ENCODE data around the gene CDS2. TPM values are rescaled to one million over a fixed set of nuclear protein-coding genes. Genes with fewer than 3 reads are reported as not detected.
A peak's percentile ranks its signal among the peaks of the same experiment; 100 is the strongest.

The CDS2 gene
- total RNA-seq, 1 donor from 2014 or later = 57.2 TPM

- ATAC-seq (peak; percentile 24), DNase-seq (ENCODE audit: missing footprints) (no peak)
- intact Hi-C loops (cut with DNase I) = loop anchor here (2.0 kb wide), 1 partner anchor 45 kb away; the partner anchor contains the start of gene CDS2
These were observed 45.0 kb downstream of the CDS2 start for GRCh38 chr20:5171790-5172164.

GRCh38 chr20:5172167-5172601 is 45.4 kb downstream of the CDS2 start:
- intact Hi-C loops (cut with DNase I) = no loop called here
- DNase-seq (ENCODE audit: missing footprints) (no peak), ATAC-seq (no peak)

GRCh38 chr20:5172903-5173463 is 46.2 kb downstream of the CDS2 start:
- DNase-seq (ENCODE audit: missing footprints) (no peak), ATAC-seq (no peak)
- intact Hi-C loops (cut with DNase I) = no loop called here

GRCh38 chr20:5173751-5174150 is 46.9 kb downstream of the CDS2 start:
- ATAC-seq (no peak), DNase-seq (ENCODE audit: missing footprints) (no peak)
- intact Hi-C loops (cut with DNase I) = no loop called here

GRCh38 chr20:5177071-5177470 is 50.3 kb downstream of the CDS2 start:
- DNase-seq (ENCODE audit: missing footprints) (no peak), ATAC-seq (no peak)
- intact Hi-C loops (cut with DNase I) = no loop called here

- no peak for DNase-seq (ENCODE audit: missing footprints)
- intact Hi-C loops (cut with DNase I) = no loop called here
- no peak for ATAC-seq
These were observed 51.2 kb downstream of the CDS2 start for GRCh38 chr20:5178046-5178445.

GRCh38 chr20:5180421-5180820 is 53.6 kb downstream of the CDS2 start:
- intact Hi-C loops (cut with DNase I) = no loop called here
- DNase-seq (ENCODE audit: missing footprints) (no peak), ATAC-seq (no peak)

GRCh38 chr20:5180933-5181332 is 54.1 kb downstream of the CDS2 start:
- ATAC-seq (no peak), DNase-seq (ENCODE audit: missing footprints) (no peak)
- intact Hi-C loops (cut with DNase I) = no loop called here

GRCh38 chr20:5181492-5181891 is 54.7 kb downstream of the CDS2 start:
- DNase-seq (ENCODE audit: missing footprints) = no peak
- intact Hi-C loops (cut with DNase I) = no loop called here
- no peak for ATAC-seq

- DNase-seq (ENCODE audit: missing footprints) (no peak), ATAC-seq (peak; percentile 63)
- intact Hi-C loops (cut with DNase I) = no loop called here
These were observed 55.1 kb downstream of the CDS2 start for GRCh38 chr20:5181958-5182357.

GRCh38 chr20:5182615-5183254 is 55.9 kb downstream of the CDS2 start:
- intact Hi-C loops (cut with DNase I) = no loop called here
- ATAC-seq (no peak), DNase-seq (ENCODE audit: missing footprints) (no peak)

GRCh38 chr20:5183731-5184474 is 57.1 kb downstream of the CDS2 start:
- ATAC-seq (no peak), DNase-seq (ENCODE audit: missing footprints) (no peak)
- intact Hi-C loops (cut with DNase I) = no loop called here

GRCh38 chr20:5184684-5185083 is 57.9 kb downstream of the CDS2 start:
- intact Hi-C loops (cut with DNase I) = no loop called here
- ATAC-seq (no peak), DNase-seq (ENCODE audit: missing footprints) (no peak)

- ATAC-seq (no peak), DNase-seq (ENCODE audit: missing footprints) (no peak)
- intact Hi-C loops (cut with DNase I) = no loop called here
These were observed 60.3 kb downstream of the CDS2 start for GRCh38 chr20:5187122-5187521.

- intact Hi-C loops (cut with DNase I) = no loop called here
- ATAC-seq (no peak), DNase-seq (ENCODE audit: missing footprints) (no peak)
These were observed 61.9 kb downstream of the CDS2 start for GRCh38 chr20:5188736-5189135.

- no peak for ATAC-seq
- no peak for DNase-seq (ENCODE audit: missing footprints)
- intact Hi-C loops (cut with DNase I) = no loop called here
These were observed 63.1 kb downstream of the CDS2 start for GRCh38 chr20:5189917-5190316.

GRCh38 chr20:5190444-5190843 is 63.6 kb downstream of the CDS2 start:
- intact Hi-C loops (cut with DNase I) = no loop called here
- ATAC-seq (no peak), DNase-seq (ENCODE audit: missing footprints) (no peak)

GRCh38 chr20:5191829-5192569 is 65.2 kb downstream of the CDS2 start:
- peak; percentile 61 for ATAC-seq
- no peak for DNase-seq (ENCODE audit: missing footprints)
- intact Hi-C loops (cut with DNase I) = loop anchor here (1.0 kb wide), 1 partner anchor 66 kb away; no protein-coding TSS in a partner anchor
